HEK293 (cell line): ENCODE data around the gene EPHB1.

Experiments used
- FEZF1 ChIP-seq: fragments of 450-650 bp; formaldehyde crosslinking; IDR thresholded peaks from 2 replicates; pipeline ENCODE4 v1.5.1; 2016; ENCODE audit warnings: missing biosample characterization, missing genetic modification characterization
- GLIS1 ChIP-seq: fragments of 450-650 bp; formaldehyde crosslinking; IDR thresholded peaks from 2 replicates; pipeline ENCODE4 v1.5.1; 2016; ENCODE audit warnings: missing biosample characterization, missing genetic modification characterization
- HOXA7 ChIP-seq: sonication (generic); formaldehyde crosslinking; IDR thresholded peaks from 2 replicates; pipeline ENCODE4 v1.8.1; 2022; ENCODE audit warnings: missing genetic modification reagents, borderline replicate concordance
- KLF1 ChIP-seq: fragments of 450-650 bp; formaldehyde crosslinking; IDR thresholded peaks from 2 replicates; pipeline ENCODE4 v1.5.1; 2016; ENCODE audit warnings: missing biosample characterization, missing genetic modification characterization
- KLF7 ChIP-seq: fragments of 450-650 bp; formaldehyde crosslinking; IDR thresholded peaks from 2 replicates; pipeline ENCODE4 v1.5.1; 2016; ENCODE audit warnings: missing biosample characterization, missing genetic modification characterization, borderline replicate concordance
- OSR2 ChIP-seq: fragments of 450-650 bp; formaldehyde crosslinking; IDR thresholded peaks from 2 replicates; pipeline ENCODE4 v1.5.1; 2016; ENCODE audit warnings: missing biosample characterization, missing genetic modification characterization
- ZBTB21 ChIP-seq: fragments of 450-650 bp; formaldehyde crosslinking; IDR thresholded peaks from 2 replicates; pipeline ENCODE4 v1.5.1; 2017; ENCODE audit warnings: missing biosample characterization, missing genetic modification characterization
- ZFP41 ChIP-seq: fragments of 450-650 bp; formaldehyde crosslinking; IDR thresholded peaks from 2 replicates; pipeline ENCODE4 v1.5.1; 2016; ENCODE audit warnings: missing biosample characterization, missing genetic modification characterization, borderline replicate concordance
- ZNF292 ChIP-seq: fragments of 450-650 bp; formaldehyde crosslinking; IDR thresholded peaks from 2 replicates; pipeline ENCODE4 v1.5.1; 2016; ENCODE audit warnings: low read depth, missing biosample characterization, missing genetic modification characterization, borderline replicate concordance
- ZNF311 ChIP-seq: fragments of 450-650 bp; formaldehyde crosslinking; IDR thresholded peaks from 2 replicates; pipeline ENCODE4 v1.5.1; 2017; ENCODE audit warnings: missing biosample characterization, missing genetic modification characterization, borderline replicate concordance
- ZNF335 ChIP-seq: fragments of 450-650 bp; formaldehyde crosslinking; conservative IDR thresholded peaks from 2 replicates; pipeline ENCODE4 v1.5.1; 2016; ENCODE audit warnings: missing biosample characterization, missing genetic modification characterization
- ZNF37A ChIP-seq: fragments of 450-650 bp; IDR thresholded peaks from 2 replicates; pipeline ENCODE4 v1.5.1; 2018; ENCODE audit warnings: missing biosample characterization, missing genetic modification characterization
- ZNF549 ChIP-seq: fragments of 450-650 bp; IDR thresholded peaks from 2 replicates; pipeline ENCODE4 v1.5.1; 2018; ENCODE audit warnings: missing biosample characterization, missing genetic modification characterization, mild to moderate bottlenecking, inconsistent platforms, moderate library complexity
- ZNF664 ChIP-seq: fragments of 450-650 bp; formaldehyde crosslinking; IDR thresholded peaks from 2 replicates; pipeline ENCODE4 v1.5.1; 2016; ENCODE audit warnings: missing biosample characterization, missing genetic modification characterization
- ZNF768 ChIP-seq: fragments of 450-650 bp; formaldehyde crosslinking; IDR thresholded peaks from 2 replicates; pipeline ENCODE4 v1.5.1; 2018; ENCODE audit warnings: missing biosample characterization, mild to moderate bottlenecking, missing genetic modification characterization
- ZNF785 ChIP-seq: fragments of 450-650 bp; formaldehyde crosslinking; IDR thresholded peaks from 2 replicates; pipeline ENCODE4 v1.5.1; 2016; ENCODE audit warnings: missing biosample characterization, missing genetic modification characterization
- ZNF830 ChIP-seq: fragments of 450-650 bp; IDR thresholded peaks from 2 replicates; pipeline ENCODE4 v1.5.0; 2018; ENCODE audit warnings: missing biosample characterization, missing genetic modification characterization, low read depth, mild to moderate bottlenecking, moderate library complexity
- ZSCAN30 ChIP-seq: fragments of 450-650 bp; IDR thresholded peaks from 2 replicates; pipeline ENCODE4 v1.5.1; 2018; ENCODE audit warnings: missing biosample characterization, mild to moderate bottlenecking, missing genetic modification characterization, moderate library complexity
- TF ChIP-seq, protein P1 (sequence below): fragments of 450-650 bp; formaldehyde crosslinking; IDR thresholded peaks from 2 replicates; pipeline ENCODE4 v1.5.1; 2016; ENCODE audit warnings: missing biosample characterization, missing genetic modification characterization
- TF ChIP-seq, protein P2 (sequence below): sonication (generic); formaldehyde crosslinking; IDR thresholded peaks from 2 replicates; pipeline ENCODE4 v1.8.1; 2022; ENCODE audit warnings: mild to moderate bottlenecking, moderate library complexity, missing genetic modification reagents
- TF ChIP-seq, protein P3 (sequence below): fragments of 450-650 bp; formaldehyde crosslinking; IDR thresholded peaks from 2 replicates; pipeline ENCODE4 v1.5.1; 2016; ENCODE audit warnings: missing biosample characterization, missing genetic modification characterization, borderline replicate concordance
- TF ChIP-seq, protein P4 (sequence below): fragments of 450-650 bp; formaldehyde crosslinking; IDR thresholded peaks from 2 replicates; pipeline ENCODE4 v1.5.1; 2016; ENCODE audit warnings: missing biosample characterization, missing genetic modification characterization
- TF ChIP-seq, protein P5 (sequence below): fragments of 450-650 bp; formaldehyde crosslinking; IDR thresholded peaks from 2 replicates; pipeline ENCODE4 v1.5.1; 2016; ENCODE audit warnings: missing biosample characterization, missing genetic modification characterization
- TF ChIP-seq, protein P6 (sequence below): fragments of 450-650 bp; formaldehyde crosslinking; IDR thresholded peaks from 2 replicates; pipeline ENCODE4 v1.5.1; 2016; ENCODE audit warnings: missing biosample characterization, missing genetic modification characterization

The EPHB1 gene

DNA sequence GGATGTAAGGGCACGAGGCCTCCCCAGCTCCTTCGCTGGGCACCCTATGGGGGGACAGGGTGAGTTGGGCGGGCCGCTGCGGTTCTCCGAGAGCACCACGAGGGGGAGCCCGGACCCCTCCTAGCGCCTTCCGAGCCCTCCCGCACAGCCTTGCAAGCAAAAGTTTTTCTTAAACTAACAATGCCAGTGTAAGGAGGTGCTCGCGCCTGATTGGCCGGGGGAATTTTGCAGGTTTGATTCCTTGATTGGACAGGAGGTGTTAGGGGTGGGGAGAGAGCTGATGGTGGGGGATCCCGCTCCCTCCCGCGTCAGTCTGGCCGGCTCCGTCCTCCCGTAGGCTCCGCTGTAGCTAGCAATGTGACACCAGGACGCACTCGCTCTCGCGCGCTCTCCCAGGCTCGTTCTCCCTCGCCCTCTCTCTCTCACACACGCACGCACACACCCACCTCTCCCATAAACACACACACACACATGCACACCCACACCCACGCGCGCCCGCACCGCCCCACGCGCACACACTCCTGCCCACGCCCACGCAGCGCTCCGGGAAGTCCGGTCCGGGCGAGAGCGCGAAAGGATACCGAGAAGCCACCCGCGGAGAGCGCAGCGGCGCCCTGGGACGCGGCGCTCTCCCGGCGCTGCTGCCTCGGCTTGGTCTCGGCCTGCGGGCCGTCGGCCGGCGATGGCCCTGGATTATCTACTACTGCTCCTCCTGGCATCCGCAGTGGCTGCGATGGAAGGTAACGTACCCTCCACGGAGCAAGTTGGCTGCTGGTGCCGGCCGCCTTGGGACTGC lies at the start of gene EPHB1 (continued):
- TF ChIP-seq, protein P1, sequence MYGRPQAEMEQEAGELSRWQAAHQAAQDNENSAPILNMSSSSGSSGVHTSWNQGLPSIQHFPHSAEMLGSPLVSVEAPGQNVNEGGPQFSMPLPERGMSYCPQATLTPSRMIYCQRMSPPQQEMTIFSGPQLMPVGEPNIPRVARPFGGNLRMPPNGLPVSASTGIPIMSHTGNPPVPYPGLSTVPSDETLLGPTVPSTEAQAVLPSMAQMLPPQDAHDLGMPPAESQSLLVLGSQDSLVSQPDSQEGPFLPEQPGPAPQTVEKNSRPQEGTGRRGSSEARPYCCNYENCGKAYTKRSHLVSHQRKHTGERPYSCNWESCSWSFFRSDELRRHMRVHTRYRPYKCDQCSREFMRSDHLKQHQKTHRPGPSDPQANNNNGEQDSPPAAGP (tag by site-specific recombination), result peak; percentile 83
- TF ChIP-seq FEZF1 (tag by site-specific recombination) (no peak), ZNF292 (tag by site-specific recombination) (no peak), ZNF549 (no peak), OSR2 (tag by site-specific recombination) (0 out of 2 replicates have a peak, but pooled peaks have one; percentile 15), KLF1 (peak; percentile 89), ZSCAN30 (tag by site-specific recombination) (peak; percentile 39; the same call in 1 of the 2 replicates), KLF7 (tag by site-specific recombination) (peak; percentile 62; the same call in 1 of the 2 replicates), ZNF830 (tag by site-specific recombination) (no peak), HOXA7 (CRISPR knock-in tag) (no peak), ZNF37A (tag by site-specific recombination) (no peak), ZNF664 (0 out of 2 replicates have a peak, but pooled peaks have one; percentile 21), ZNF311 (tag by site-specific recombination) (no peak), ZNF785 (tag by site-specific recombination) (peak; percentile 99), GLIS1 (tag by site-specific recombination) (peak; percentile 95), ZNF335 (tag by site-specific recombination) (peak; percentile 65; the same call in 1 of the 2 replicates), ZNF768 (tag by site-specific recombination) (no peak), ZFP41 (tag by site-specific recombination) (0 out of 2 replicates have a peak, but pooled peaks have one; percentile 60), ZBTB21 (tag by site-specific recombination) (no peak)
- TF ChIP-seq, protein P2, sequence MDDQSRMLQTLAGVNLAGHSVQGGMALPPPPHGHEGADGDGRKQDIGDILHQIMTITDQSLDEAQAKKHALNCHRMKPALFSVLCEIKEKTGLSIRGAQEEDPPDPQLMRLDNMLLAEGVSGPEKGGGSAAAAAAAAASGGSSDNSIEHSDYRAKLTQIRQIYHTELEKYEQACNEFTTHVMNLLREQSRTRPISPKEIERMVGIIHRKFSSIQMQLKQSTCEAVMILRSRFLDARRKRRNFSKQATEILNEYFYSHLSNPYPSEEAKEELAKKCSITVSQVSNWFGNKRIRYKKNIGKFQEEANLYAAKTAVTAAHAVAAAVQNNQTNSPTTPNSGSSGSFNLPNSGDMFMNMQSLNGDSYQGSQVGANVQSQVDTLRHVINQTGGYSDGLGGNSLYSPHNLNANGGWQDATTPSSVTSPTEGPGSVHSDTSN, result no peak
- TF ChIP-seq, protein P3, sequence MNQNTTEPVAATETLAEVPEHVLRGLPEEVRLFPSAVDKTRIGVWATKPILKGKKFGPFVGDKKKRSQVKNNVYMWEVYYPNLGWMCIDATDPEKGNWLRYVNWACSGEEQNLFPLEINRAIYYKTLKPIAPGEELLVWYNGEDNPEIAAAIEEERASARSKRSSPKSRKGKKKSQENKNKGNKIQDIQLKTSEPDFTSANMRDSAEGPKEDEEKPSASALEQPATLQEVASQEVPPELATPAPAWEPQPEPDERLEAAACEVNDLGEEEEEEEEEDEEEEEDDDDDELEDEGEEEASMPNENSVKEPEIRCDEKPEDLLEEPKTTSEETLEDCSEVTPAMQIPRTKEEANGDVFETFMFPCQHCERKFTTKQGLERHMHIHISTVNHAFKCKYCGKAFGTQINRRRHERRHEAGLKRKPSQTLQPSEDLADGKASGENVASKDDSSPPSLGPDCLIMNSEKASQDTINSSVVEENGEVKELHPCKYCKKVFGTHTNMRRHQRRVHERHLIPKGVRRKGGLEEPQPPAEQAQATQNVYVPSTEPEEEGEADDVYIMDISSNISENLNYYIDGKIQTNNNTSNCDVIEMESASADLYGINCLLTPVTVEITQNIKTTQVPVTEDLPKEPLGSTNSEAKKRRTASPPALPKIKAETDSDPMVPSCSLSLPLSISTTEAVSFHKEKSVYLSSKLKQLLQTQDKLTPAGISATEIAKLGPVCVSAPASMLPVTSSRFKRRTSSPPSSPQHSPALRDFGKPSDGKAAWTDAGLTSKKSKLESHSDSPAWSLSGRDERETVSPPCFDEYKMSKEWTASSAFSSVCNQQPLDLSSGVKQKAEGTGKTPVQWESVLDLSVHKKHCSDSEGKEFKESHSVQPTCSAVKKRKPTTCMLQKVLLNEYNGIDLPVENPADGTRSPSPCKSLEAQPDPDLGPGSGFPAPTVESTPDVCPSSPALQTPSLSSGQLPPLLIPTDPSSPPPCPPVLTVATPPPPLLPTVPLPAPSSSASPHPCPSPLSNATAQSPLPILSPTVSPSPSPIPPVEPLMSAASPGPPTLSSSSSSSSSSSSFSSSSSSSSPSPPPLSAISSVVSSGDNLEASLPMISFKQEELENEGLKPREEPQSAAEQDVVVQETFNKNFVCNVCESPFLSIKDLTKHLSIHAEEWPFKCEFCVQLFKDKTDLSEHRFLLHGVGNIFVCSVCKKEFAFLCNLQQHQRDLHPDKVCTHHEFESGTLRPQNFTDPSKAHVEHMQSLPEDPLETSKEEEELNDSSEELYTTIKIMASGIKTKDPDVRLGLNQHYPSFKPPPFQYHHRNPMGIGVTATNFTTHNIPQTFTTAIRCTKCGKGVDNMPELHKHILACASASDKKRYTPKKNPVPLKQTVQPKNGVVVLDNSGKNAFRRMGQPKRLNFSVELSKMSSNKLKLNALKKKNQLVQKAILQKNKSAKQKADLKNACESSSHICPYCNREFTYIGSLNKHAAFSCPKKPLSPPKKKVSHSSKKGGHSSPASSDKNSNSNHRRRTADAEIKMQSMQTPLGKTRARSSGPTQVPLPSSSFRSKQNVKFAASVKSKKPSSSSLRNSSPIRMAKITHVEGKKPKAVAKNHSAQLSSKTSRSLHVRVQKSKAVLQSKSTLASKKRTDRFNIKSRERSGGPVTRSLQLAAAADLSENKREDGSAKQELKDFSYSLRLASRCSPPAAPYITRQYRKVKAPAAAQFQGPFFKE, result no peak
- TF ChIP-seq, protein P4, sequence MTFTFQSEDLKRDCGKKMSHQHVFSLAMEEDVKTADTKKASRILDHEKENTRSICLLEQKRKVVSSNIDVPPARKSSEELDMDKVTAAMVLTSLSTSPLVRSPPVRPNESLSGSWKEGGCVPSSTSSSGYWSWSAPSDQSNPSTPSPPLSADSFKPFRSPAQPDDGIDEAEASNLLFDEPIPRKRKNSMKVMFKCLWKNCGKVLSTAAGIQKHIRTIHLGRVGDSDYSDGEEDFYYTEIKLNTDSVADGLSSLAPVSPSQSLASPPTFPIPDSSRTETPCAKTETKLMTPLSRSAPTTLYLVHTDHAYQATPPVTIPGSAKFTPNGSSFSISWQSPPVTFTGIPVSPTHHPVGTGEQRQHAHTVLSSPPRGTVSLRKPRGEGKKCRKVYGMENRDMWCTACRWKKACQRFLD (tag by site-specific recombination), result no peak
- TF ChIP-seq, protein P5, sequence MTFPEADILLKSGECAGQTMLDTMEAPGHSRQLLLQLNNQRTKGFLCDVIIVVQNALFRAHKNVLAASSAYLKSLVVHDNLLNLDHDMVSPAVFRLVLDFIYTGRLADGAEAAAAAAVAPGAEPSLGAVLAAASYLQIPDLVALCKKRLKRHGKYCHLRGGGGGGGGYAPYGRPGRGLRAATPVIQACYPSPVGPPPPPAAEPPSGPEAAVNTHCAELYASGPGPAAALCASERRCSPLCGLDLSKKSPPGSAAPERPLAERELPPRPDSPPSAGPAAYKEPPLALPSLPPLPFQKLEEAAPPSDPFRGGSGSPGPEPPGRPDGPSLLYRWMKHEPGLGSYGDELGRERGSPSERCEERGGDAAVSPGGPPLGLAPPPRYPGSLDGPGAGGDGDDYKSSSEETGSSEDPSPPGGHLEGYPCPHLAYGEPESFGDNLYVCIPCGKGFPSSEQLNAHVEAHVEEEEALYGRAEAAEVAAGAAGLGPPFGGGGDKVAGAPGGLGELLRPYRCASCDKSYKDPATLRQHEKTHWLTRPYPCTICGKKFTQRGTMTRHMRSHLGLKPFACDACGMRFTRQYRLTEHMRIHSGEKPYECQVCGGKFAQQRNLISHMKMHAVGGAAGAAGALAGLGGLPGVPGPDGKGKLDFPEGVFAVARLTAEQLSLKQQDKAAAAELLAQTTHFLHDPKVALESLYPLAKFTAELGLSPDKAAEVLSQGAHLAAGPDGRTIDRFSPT (tag by site-specific recombination), result 0 out of 2 replicates have a peak, but pooled peaks have one; percentile 14
- TF ChIP-seq, protein P6, sequence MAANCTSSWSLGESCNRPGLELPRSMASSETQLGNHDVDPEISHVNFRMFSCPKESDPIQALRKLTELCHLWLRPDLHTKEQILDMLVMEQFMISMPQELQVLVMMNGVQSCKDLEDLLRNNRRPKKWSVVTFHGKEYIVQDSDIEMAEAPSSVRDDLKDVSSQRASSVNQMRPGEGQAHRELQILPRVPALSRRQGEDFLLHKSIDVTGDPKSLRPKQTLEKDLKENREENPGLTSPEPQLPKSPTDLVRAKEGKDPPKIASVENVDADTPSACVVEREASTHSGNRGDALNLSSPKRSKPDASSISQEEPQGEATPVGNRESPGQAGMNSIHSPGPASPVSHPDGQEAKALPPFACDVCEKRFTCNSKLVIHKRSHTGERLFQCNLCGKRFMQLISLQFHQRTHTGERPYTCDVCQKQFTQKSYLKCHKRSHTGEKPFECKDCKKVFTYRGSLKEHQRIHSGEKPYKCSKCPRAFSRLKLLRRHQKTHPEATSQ (tag by site-specific recombination), result peak; percentile 62; the same call in 1 of the 2 replicates
